GM18861 (cell line): Measurements from ENCODE around the gene SIRPA.
"Not testable (repeated sequence)": the region's sequence is repeated elsewhere in the genome, so short reads cannot be mapped to it uniquely, and the experiment has no call there.

ENCODE experiments used
- ATAC-seq: cut with Tn5 transposase; IDR thresholded peaks from one replicate; pipeline ENCODE4 v1.9.1; 2021; ENCODE audit not compliant: unreplicated experiment

SIRPA gene

DNA sequence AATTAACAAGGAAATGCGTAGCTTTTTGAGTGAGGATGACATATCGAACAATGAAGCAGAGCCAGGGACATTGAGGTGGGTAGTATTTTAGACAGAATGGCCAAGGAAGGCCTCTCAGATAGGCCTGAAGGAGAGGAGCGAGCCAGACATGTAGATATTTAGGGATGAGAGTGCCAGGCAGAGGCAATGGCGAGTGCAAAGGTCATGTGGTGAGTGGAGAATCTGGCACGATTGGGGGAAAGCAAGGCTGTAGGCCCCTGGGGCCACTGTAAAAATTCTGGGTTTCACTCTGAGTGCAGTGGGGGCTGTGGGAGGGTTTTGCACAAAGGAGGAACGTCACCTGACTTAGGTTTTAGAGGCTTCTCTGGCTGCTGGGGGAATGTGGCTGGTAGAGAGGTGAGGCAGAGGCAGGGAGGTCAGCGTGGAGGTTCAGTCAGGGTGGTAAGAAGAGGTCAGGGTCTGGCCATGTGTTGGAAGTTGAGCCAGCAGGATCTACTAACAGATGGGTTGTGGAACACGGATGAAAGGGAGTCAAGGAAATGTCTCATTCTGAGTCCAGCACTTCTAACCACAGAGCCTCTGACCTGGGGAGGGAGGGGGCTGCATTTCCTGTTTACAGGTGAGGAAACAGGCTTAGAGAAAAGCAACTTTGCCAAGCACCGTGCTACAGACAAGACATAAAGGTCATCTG, 11.3 kb downstream of the SIRPA start:
- ATAC-seq: no peak

DNA sequence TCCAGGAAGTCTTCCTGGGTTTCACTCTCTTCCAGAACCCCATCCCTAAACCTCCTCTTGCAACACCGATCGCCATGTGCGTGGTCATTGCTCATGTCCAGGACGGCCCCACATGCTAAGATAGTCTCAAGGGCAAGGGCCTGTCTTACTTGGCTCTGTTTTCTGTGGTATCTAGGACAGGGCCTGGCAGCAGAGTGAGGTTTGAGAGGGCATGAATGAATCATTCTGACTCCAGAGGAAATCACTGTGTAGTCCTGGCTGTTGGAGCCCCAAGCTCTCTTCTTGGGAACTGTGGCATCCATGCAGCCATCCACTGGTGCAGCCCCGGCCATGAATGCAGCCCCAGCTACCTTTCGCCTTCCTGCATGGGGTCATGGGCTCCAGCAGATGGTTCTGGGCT, 12.4 kb downstream of the SIRPA start:
- no peak for ATAC-seq

DNA sequence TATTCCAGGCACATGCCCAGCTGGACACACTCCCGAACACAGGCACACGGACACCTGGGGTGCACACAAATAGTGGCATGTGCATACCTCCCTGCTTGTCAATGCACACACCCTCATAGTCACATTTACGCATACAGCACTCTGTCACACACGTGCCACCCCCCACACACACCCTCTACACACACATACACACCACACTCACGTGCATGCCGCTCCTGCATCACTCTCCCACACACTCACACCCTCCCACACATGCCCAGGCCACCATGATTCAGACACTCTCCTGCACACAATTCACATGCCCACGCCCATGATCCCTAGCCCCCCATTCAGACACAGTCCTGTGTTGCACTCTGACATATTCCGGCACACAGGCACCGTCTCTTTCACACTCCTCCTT, 13.0 kb downstream of the SIRPA start:
- ATAC-seq: no peak

DNA sequence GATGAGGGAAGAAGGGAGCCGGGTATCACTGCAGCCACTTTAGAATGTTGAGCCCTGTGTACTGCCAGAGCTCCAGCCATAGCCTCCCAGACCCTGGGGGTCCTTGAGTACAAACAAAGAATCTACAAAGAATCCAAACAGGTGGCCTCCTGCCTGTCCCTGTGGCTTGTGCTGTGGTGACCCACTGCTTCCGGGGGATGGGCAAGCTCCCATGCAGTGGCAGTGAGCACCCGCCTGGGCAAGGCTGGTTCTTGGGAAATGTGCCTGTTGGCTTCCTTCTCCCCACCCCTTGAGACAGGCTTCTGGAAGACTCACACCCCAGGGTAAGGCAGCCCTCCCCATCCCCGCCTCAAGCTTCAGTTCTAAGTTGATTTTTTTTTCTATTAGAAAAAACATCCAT, 13.9 kb downstream of the SIRPA start:
- ATAC-seq: no peak

DNA sequence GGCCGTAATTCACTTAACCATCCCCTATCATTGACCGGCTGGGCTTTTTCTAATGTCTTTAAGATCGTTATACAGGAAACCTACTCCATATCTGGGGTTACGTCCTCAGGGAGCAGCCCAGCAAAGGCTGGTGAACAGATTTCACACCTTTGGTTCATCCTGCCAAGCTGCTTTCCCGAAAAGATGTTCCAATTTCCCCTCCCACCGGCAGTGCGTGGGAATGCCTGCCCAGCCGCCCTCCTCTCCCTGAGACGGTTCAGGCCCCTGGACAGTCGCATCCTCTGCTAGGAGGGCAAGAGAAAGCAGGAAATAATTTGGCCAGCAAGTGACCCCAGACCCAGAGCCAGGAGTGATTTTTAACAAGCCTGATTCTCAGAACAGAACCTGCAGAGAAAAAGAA, 16.3 kb downstream of the SIRPA start:
- ATAC-seq: no peak

DNA sequence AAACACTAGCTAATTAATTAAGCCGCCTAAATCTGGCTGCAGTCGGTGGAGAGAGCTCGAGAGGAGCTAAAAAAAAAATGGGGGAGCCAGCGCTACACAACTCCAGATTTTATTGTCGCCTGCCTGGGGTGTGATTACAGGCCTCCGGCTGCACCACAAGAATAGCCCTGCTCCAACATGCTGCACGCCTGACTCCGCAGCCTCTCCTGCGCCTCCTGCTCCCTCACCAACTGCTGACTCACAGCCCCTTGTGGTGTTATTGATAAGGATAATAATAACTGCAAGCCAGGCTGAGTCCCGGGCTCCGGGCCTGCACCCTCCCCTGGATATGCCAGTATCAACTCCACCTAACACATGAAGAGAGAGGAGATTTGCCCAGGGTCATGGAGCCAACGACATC, 16.8 kb downstream of the SIRPA start:
- no peak for ATAC-seq

DNA sequence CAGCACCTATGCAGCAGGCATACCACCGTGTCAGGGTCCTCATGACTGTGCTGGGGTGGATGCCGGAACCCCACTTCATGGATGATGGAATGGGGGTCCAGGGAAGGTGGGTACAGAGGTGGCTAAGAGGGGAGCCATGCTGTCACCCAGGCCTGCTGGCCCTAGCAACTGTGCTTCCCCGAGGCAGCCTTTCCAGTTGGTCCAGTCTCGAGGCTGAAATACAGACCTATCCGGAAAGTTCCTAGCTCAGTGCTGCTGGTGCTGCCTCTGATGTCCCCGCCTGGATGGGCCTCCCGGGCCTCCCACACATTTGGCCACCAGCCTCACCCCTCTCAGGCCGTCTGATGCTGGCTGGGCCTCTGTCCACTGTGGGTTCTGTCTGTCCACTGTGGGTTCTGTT, 17.4 kb downstream of the SIRPA start:
- no peak for ATAC-seq

DNA sequence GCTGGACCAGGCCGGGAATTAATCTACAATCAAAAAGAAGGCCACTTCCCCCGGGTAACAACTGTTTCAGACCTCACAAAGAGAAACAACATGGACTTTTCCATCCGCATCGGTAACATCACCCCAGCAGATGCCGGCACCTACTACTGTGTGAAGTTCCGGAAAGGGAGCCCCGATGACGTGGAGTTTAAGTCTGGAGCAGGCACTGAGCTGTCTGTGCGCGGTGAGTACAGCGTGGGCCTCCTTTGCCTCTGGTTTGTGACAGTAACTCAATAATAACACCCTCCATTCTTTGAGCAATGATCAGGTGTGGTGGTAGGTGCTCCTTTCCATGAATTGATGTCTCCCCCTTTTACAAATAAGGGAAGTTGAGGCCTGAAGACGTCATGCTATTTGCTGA, 20.0 kb downstream of the SIRPA start:
- not testable (repeated sequence) for ATAC-seq

DNA sequence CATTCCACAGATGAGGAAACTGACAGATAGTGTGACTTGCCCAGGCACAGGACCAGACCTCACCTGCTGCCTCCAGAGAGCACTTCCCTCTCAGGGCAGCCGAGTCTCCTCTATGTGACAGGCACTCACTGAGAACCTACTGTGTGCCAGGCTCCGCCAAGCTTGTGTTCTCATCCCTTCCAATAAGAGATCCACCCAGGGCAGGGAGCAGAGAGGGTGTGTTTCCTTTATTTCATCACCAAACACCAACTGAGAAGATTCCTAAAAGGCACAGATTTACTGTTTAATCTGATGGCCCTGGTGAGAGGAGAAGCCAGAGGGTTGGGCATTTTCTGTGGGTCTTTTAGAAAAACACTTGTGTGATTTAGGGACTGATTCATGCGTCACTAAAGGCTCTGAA, 20.5 kb downstream of the SIRPA start:
- ATAC-seq: no peak

DNA sequence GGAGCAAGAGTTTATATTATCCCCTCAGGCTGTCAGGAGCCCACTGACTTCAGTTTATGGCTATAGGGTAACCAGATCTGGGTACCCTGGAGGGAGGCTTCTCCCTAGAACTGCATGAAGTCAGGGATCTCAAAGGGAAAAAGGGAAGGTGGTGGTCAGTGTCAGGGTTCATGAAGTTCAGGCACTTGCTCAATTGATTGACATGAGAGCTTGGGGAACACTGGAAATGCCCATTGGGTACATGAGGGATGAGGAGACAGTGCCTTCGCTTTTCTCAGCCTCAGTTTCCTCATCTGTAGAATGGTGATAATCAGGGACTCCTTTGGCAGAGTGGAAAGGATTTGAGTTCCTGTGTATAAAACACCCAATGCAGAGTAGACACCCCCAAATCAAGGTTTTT, 22.6 kb downstream of the SIRPA start:
- ATAC-seq: no peak

DNA sequence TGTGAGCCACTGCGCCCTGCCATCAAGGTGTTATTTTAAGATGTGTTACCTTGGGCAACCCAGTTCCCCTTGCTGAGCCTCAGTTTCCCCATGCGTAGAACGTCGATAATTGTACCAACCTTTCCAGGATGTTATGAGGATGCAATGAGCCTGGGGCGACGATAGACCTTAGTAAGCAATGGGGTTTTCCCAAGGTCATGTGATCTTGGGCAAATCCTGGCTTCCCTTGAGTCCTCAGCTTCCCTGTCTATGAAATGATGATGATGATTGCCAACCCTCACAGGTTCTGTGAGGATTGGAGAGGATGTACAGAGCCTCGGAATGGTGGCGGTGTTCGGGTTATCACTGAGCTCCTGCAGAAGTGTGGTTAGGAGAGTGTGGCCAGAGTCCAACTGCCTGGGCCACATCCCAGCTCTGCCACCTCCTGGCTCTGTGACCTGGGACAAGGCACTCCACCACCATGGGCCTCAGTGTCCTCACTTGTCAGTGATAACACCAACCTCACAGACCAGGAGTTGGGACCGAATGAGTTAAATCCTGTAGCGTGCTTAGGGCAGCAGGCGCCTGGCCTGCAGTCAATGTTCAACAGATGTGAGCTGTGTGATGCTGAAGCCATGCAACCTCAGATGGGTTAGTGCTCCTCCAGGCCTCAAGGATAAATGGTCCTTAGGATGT, 23.4 kb downstream of the SIRPA start:
- no peak for ATAC-seq

DNA sequence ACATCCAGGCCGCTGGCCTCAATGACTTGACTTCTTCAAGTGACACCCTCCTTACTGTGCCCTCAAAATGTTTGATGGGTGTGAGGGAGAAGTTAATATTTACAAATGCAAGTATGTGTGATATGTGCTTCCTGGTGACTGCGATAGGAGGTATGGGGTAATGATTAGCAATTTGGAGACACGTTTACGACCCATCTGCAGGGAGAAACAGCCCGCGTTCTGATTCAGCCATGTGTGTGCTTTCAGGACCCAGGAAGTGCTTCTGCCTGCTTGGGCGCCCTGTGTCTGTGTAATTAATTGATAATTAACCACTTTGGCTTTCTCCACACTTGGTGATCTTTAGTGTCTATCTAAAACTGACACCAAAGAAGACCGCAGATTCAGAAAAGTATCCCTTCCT, 25.0 kb downstream of the SIRPA start:
- ATAC-seq: peak; percentile 66

DNA sequence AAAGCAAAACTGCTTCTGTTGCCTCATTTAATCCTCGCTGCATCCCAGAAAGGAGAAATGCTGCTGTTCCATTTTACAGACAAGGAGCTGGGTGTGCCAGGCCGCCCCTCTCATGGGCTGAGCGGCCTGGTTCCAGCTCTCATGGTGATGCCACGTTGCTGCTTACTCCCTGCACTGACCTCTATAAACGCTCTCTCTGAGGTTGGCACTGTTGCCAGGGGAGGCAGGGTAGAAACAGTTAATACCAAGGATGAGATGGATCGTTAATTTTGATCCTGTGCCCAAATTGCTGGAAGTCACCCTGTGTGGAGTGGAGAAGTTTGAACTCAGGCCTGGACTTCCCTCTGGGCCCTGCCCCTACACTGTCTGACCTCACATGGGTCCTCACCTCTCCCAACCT, 25.6 kb downstream of the SIRPA start:
- ATAC-seq: no peak

DNA sequence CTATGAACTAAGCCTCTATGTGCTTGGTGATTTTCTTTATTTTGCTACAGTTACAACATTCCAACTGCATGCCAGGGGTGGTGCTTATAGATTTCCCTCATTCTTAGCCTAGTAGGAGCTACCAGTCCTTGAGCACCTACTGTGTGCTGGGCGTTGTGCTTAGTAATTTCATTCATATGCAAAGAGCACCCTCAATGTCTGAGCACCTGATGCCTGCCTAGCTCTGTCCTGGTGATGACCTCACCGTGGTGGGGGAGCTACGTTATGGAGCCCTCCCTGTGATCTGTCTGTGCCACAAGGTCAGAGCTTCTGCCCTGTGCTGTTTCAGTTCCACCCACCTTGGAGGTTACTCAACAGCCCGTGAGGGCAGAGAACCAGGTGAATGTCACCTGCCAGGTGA, 26.8 kb downstream of the SIRPA start:
- not testable (repeated sequence) for ATAC-seq

DNA sequence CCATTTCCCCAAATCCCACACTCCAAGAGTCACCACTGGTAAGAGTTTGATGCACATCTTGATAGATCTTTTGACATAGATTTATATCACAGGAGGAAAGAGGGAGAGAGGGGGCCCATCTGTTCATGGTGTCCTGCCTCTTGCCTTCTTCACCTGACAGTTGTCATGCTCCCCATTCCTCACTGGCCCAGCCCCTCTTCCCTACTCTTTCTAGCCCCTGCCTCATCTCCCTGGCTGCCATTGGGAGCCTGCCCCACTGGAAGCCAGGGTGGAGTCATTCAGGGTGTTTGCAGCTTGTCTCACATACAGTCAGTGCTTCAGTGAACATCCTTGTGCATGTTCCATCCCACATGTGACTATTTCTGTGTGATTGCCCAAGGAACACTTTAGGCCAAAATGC, 27.6 kb downstream of the SIRPA start:
- ATAC-seq: no peak

DNA sequence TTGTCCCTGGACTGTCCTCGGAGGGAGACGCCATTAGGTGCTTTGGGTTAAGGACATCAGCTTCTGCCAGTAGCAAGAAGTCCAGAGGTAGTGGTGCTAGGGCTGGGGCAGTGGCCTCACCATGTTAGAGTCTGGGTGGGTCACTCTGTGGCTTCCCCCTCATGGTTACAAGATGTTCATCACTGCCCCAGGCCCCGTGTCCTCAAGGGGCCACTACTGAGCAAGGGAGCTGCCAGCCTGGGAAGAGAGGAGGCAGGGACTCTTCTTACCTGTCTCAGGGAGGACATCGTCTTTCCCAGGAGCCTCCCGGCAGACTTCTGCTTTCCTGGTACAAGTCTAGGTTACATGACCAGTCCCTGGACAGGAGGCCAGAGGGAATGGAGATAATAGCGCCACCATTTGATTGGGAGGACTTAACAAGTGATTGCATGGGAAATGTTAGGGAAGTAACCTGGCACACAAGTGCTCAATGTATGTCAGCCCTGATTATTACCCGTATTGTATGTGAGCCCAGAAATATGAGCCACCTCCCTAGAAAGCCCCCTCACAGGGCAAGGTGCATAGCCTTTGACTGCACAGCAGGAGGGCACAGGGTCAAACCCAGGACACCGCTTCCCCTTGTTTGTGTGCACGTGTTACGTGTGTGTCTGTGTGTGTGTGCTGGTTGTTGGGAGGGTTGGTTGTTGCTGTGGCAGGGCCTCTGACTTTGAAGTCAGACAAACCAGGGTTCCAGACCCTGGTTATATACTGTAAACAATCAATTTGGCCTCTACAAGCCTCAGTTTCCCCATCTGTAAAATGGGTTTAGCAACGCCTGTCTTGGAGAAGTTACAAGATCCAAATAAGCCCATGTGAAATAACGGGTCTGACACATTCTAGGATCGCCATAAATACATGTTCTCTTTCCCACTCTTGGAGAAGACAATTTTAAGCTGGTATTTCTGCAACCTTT, 30.0 kb downstream of the SIRPA start:
- ATAC-seq: no peak

DNA sequence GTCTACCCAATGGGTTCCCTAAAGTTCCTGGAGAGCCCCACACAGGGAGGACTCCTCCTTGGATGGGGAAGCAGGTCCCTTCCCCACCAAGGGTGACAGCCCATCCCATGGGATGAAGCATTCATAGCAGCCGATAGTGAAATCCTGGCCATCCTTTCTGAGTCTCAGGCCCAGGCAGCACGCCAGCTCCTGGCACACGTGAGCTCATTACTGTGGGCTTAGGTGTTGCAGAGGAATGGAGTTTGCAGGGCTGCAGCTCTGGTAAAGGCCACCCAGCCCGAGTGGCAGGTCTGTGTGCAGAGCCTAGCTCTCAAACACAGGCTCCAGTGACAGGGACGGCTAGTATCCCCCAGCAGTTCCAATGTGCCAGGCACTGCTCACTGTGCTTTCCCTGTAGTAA, 31.0 kb downstream of the SIRPA start:
- no peak for ATAC-seq

DNA sequence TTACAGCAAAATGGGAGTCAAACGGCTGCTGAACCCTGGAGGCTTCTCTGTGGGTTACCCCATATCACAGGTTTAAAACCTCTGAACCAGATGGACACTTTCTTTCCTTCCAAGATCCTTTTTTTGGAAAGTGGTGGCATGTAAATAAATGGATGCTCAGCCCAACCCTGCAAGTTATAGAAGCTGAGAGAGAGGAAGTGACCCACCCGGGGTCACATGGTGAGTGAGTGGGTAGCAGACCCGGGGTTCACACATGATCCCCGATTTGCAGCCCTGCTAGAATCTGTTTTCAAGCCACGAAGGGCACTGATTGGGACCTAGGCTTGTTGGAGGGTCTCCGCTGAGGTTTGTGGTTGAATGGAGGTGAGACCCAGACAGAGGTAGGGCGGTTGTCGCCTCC, 32.0 kb downstream of the SIRPA start:
- no peak for ATAC-seq

DNA sequence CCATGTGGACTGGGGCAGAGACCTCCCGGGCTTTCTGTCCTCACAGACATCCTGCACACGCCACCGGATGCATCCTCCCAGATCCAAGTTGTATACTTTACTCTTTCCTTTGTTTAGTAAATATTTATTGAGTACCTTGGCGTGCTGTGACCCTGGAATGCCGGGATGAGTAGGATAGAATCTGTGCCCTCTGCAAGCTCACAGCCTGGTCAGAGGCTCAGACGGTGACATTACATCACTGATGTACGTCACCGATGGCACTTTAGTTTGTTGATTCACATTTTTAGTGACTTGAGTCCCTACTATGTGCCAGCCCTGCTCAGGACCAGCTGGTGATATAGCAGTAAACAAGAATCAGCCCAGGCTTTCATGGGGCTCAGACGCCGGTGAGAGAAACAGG, 32.9 kb downstream of the SIRPA start:
- ATAC-seq: no peak

DNA sequence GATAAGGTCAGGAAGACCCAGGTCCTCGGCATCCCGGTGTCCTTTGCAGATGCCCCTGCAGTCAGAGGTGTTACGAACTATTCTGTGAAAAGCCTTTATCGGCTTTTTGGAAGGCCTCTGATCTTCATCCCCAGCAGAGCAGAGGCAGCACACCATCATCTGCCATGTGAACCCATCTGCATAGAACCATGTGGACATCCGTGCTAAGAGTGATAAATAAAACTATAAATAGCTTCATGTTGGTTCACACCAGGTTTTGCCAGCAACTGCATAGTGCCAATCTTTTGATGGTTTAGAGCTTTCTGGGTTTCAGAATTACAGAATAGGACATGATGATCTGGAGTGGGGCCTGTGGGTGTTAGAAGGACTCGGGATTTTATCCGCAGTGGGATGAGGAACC, 33.6 kb downstream of the SIRPA start:
- no peak for ATAC-seq

DNA sequence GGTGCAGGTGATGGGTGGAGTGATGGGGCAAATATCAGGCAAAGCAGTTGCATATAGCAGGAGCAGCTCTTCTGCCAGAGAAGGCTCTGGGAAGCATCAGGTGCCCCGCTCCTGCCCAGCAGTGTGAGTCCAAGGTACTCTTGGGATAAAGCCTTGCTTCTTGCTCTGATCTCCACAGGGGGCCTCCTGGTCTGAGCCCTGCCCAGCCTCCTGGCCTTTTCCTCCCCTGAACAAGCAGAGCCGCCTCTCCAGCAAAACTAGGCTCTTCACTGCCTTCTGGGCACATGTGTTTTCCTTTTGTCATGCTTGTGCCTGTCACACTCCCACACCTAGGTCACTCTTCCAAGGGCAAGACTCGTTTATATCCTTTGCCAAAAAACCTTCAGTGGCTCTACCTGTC, 34.3 kb downstream of the SIRPA start:
- ATAC-seq: no peak

DNA sequence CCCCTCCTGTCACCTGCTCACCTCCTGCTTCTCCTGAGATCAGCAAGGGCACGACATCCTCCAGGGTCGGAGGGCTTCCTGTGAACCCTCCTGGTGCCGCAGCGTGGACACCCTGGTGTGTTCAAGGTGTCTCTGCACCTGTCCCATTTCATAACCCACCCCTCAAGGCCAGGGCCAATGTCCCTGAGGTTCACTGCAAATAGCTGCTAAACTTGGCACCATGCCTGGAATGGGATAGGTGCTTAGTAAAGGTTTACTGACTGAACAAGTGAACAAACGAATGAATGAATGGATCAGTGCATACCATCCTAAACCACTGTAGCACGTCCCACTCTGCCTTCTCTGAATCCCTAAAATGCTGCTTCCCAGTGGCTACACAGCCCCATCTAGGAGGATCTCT, 35.0 kb downstream of the SIRPA start:
- no peak for ATAC-seq
